Prostate gland (tissue), 2 donors: ENCODE data around the gene ZNF366. TPM values are rescaled to one million over a fixed set of nuclear protein-coding genes. Genes with fewer than 3 reads are reported as not detected.

Experiments used
- DNase-seq: peaks from one replicate; pipeline ENCODE4 v3.0.0-alpha.2; 2019; ENCODE audit warnings: low spot score
- H3K27ac ChIP-seq, 2 donors: fragments of 200-600 bp; sonication (generic); 2 replicates each; pipeline ENCODE4 v1.5.1; 2017 to 2019
- H3K27me3 ChIP-seq: fragments of 200-600 bp; sonication (generic); replicated peaks from 2 replicates; pipeline ENCODE4 v1.5.1; 2019; ENCODE audit not compliant: insufficient read depth
- H3K36me3 ChIP-seq, 2 donors: fragments of 200-600 bp; sonication (generic); 1 replicate in 1 of 2; 2 replicates in 1 of 2; pipeline versions ENCODE4 v1.5.1 to v1.8.1; 2017 to 2019
- H3K4me1 ChIP-seq: fragments of 200-600 bp; sonication (generic); replicated peaks from 2 replicates; pipeline ENCODE4 v1.5.1; 2019
- H3K4me3 ChIP-seq, 2 donors: fragments of 200-600 bp; sonication (generic); 2 replicates each; pipeline ENCODE4 v1.5.1; 2017 to 2019
- H3K9me3 ChIP-seq: fragments of 200-600 bp; sonication (generic); 2 replicates; pipeline ENCODE4 v1.5.1; 2017
- CTCF ChIP-seq, 4 experiments: fragments of 200-600 bp in 2 of 4; fragments of 450-650 bp in 2 of 4; sonication (generic) in 2 of 4; IDR thresholded peaks; 1 replicate in 3 of 4; 2 replicates in 1 of 4; pipeline ENCODE4 v1.5.1; 2016 to 2019; ENCODE audit warnings: antibody characterized with exemption in 4 of 4, mild to moderate bottlenecking in 2 of 4, moderate library complexity in 2 of 4
- POLR2A ChIP-seq: fragments of 450-650 bp; IDR thresholded peaks from one replicate; pipeline ENCODE4 v1.6.1; 2016; ENCODE audit warnings: antibody characterized with exemption, mild to moderate bottlenecking
- POLR2AphosphoS5 ChIP-seq: sonication (generic); formaldehyde crosslinking; IDR thresholded peaks from one replicate; pipeline ENCODE4 v1.6.1; 2017; ENCODE audit warnings: antibody characterized with exemption
- WGBS: methylation state at CpG from one replicate; pipeline ENCODE4 v1.1.5; 2018; 5-methylcytosine and 5-hydroxymethylcytosine counted together
- intact Hi-C: fragments of 100-400 bp; cut with DNase I; formaldehyde crosslinking; loops from one replicate; pipeline ENCODE4 v1.14.2; 2022
- total RNA-seq, 2 donors: library from RNA; depleted of rRNA; stranded (reverse); fragments of >200 nt; gene quantifications; one replicate each; pipeline ENCODE4 v1.1.0, GENCODE V29; 2016

Gene ZNF366
- total RNA-seq, 2 donors from 2014 or later: 2.0 to 3.2 TPM

GRCh38 chr5:72427016-72427415 lies 80.2 kb downstream of the ZNF366 start:
- no peaks in the 10 kb centered on the region for H3K36me3 ChIP-seq
- no peaks in the 10 kb centered on the region for H3K4me1 ChIP-seq
- no peaks in the 10 kb centered on the region for H3K9me3 ChIP-seq
- intact Hi-C loops: loop anchor here (5.0 kb wide), 1 partner anchor 35 kb away; no protein-coding TSS in a partner anchor
- H3K4me3 ChIP-seq: no peak overlapping the region
- no peak for TF ChIP-seq POLR2AphosphoS5
- no peak for TF ChIP-seq POLR2A
- TF ChIP-seq CTCF (IDR thresholded peaks at IDR 0.05): no peak
- DNase-seq: no peak
- no peak overlapping the region for H3K27ac ChIP-seq
- 68% methylated on average over 2 of the region's 2 CpGs for WGBS
- no peaks in the 10 kb centered on the region for H3K27me3 ChIP-seq

GRCh38 chr5:72426019-72426418 lies 81.2 kb downstream of the ZNF366 start:
- H3K9me3 ChIP-seq: no peaks in the 10 kb centered on the region
- TF ChIP-seq CTCF (IDR thresholded peaks at IDR 0.05) (no peak), POLR2AphosphoS5 (no peak), POLR2A (no peak)
- intact Hi-C loops: loop anchor here (5.0 kb wide), 1 partner anchor 34 kb away; no protein-coding TSS in a partner anchor
- H3K27me3 ChIP-seq: no peaks in the 10 kb centered on the region
- no peak overlapping the region for H3K4me3 ChIP-seq
- no peak overlapping the region for H3K27ac ChIP-seq
- no peaks in the 10 kb centered on the region for H3K36me3 ChIP-seq
- DNase-seq: no peak
- H3K4me1 ChIP-seq: no peaks in the 10 kb centered on the region

- H3K4me1 ChIP-seq: no peaks in the 10 kb centered on the region
- H3K27ac ChIP-seq: no peak overlapping the region
- H3K36me3 ChIP-seq: no peaks in the 10 kb centered on the region
- DNase-seq: no peak
- no peak for TF ChIP-seq CTCF (IDR thresholded peaks at IDR 0.05)
- no peak for TF ChIP-seq POLR2AphosphoS5
- no peak for TF ChIP-seq POLR2A
- intact Hi-C loops: no loop called here
- no peaks in the 10 kb centered on the region for H3K9me3 ChIP-seq
- no peak overlapping the region for H3K4me3 ChIP-seq
- WGBS: 91% methylated on average over 9 of the region's 9 CpGs
- H3K27me3 ChIP-seq: no peaks in the 10 kb centered on the region
These were observed 88.9 kb downstream of the ZNF366 start for GRCh38 chr5:72418271-72418670.

- no peak overlapping the region for H3K27ac ChIP-seq
- 96% methylated on average over 46 of the region's 48 CpGs for WGBS
- no peaks in the 10 kb centered on the region for H3K9me3 ChIP-seq
- intact Hi-C loops: no loop called here
- no peaks in the 10 kb centered on the region for H3K4me1 ChIP-seq
- DNase-seq: no peak
- H3K4me3 ChIP-seq: no peak overlapping the region
- no peaks in the 10 kb centered on the region for H3K36me3 ChIP-seq
- TF ChIP-seq POLR2A: no peak
- TF ChIP-seq POLR2AphosphoS5: no peak
- TF ChIP-seq CTCF (IDR thresholded peaks at IDR 0.05): no peak
- no peaks in the 10 kb centered on the region for H3K27me3 ChIP-seq
These were observed 89.7 kb downstream of the ZNF366 start for GRCh38 chr5:72417333-72418062.
